ENCODE measurements around the gene SERPINB4. TPM values are rescaled to one million over a fixed set of nuclear protein-coding genes. Genes with fewer than 3 reads are reported as not detected.
"Not testable (repeated sequence)": the region's sequence is repeated elsewhere in the genome, so short reads cannot be mapped to it uniquely, and the experiment has no call there.

The SERPINB4 gene
- total and polyA plus RNA-seq, 2 experiments from 2014 or later = 1.2 to 1.5 TPM

- not testable (repeated sequence) for H3K27ac Mint-ChIP-seq; H3K27ac ChIP-seq (ENCODE audit: low read depth); H3K4me3 Mint-ChIP-seq; H3K36me3 ChIP-seq (ENCODE audit: insufficient read depth); H3K4me3 ChIP-seq; ATAC-seq; H3K79me2 ChIP-seq (replicated peaks; ENCODE audit: insufficient read depth); H3K27me3 ChIP-seq (ENCODE audit: insufficient read depth); H3K9me3 Mint-ChIP-seq; H3K4me2 ChIP-seq; DNase-seq (ENCODE audit: low spot score); H3K36me3 Mint-ChIP-seq (ENCODE audit: low read depth); H4K20me1 ChIP-seq (replicated peaks; ENCODE audit: insufficient read depth); H3F3A ChIP-seq (replicated peaks; ENCODE audit: low read depth); H2AFZ ChIP-seq; H3K27me3 Mint-ChIP-seq (ENCODE audit: insufficient read depth, low read depth, poor library complexity)
- Histone ChIP-seq H3K4me1 (ENCODE audit: insufficient read depth) (peaks cover 24% of the 10 kb centered on the region), H3K9me2 (ENCODE audit: insufficient read depth) (0 out of 2 replicates have a peak, but pooled peaks cover 20% of the 10 kb centered on the region)
- H3K4me1 Mint-ChIP-seq = peaks cover 22% of the 10 kb centered on the region
Observed at GRCh38 chr18:63642668-63643356, 1.2 kb downstream of the SERPINB4 start.

GRCh38 chr18:63641157-63641680, 2.8 kb downstream of the SERPINB4 start:
- H3K27ac Mint-ChIP-seq; DNase-seq (ENCODE audit: low spot score): not testable (repeated sequence)

GRCh38 chr18:63637703-63638102, 6.4 kb downstream of the SERPINB4 start:
- Mint-ChIP-seq H3K4me3 (no peak overlapping the region), H3K9me3 (no peaks in the 10 kb centered on the region), H3K4me1 (peaks cover 13% of the 10 kb centered on the region), H3K27ac (no peak overlapping the region), H3K36me3 (ENCODE audit: low read depth) (no peaks in the 10 kb centered on the region), H3K27me3 (ENCODE audit: insufficient read depth, low read depth, poor library complexity) (no peaks in the 10 kb centered on the region)
- Histone ChIP-seq H3K27ac (ENCODE audit: low read depth) (no peak overlapping the region), H3K4me3 (no peak overlapping the region), H3K79me2 (replicated peaks; ENCODE audit: insufficient read depth) (no peaks in the 10 kb centered on the region), H2AFZ (no peak overlapping the region), H4K20me1 (replicated peaks; ENCODE audit: insufficient read depth) (no peaks in the 10 kb centered on the region), H3K4me1 (ENCODE audit: insufficient read depth) (peaks cover 10% of the 10 kb centered on the region; the same call in 1 of the 2 replicates), H3K27me3 (ENCODE audit: insufficient read depth) (no peaks in the 10 kb centered on the region), H3K4me2 (no peak overlapping the region), H3F3A (replicated peaks; ENCODE audit: low read depth) (no peaks in the 10 kb centered on the region), H3K9me2 (ENCODE audit: insufficient read depth) (0 out of 2 replicates have a peak, but pooled peaks cover 6% of the 10 kb centered on the region), H3K36me3 (ENCODE audit: insufficient read depth) (no peaks in the 10 kb centered on the region)
- no peak for DNase-seq (ENCODE audit: low spot score)
- no peak for ATAC-seq
- no peak for TF ChIP-seq ETS1 (IDR thresholded peaks at IDR 0.05)
- no peak for TF ChIP-seq CTCF (conservative IDR thresholded peaks at IDR 0.05; ENCODE audit: low read depth in 2 of 2)
- TF ChIP-seq STAT1 (IDR thresholded peaks at IDR 0.05; ENCODE audit: unreplicated experiment) = no peak
- no peak for TF ChIP-seq ZNF331 (CRISPR knock-in tag; IDR thresholded peaks at IDR 0.05; ENCODE audit: low read depth)
- no peak for TF ChIP-seq REST (IDR thresholded peaks at IDR 0.05; ENCODE audit: unreplicated experiment)
- no peak for TF ChIP-seq ZNF114 (CRISPR knock-in tag; IDR thresholded peaks at IDR 0.05)
- no peak for TF ChIP-seq POLR2AphosphoS5 (IDR thresholded peaks at IDR 0.05; ENCODE audit: low read depth)
- no peak for TF ChIP-seq CREB1 (CRISPR knock-in tag; IDR thresholded peaks at IDR 0.05; ENCODE audit: low read depth)
- no peak for TF ChIP-seq JUNB (IDR thresholded peaks at IDR 0.05; ENCODE audit: unreplicated experiment)

More at GRCh38 chr18:63641157-63641680, 2.8 kb downstream of the SERPINB4 start:
- not testable (repeated sequence) for H3F3A ChIP-seq (replicated peaks; ENCODE audit: low read depth); H2AFZ ChIP-seq; ATAC-seq; H3K4me3 Mint-ChIP-seq; H3K9me2 ChIP-seq (ENCODE audit: insufficient read depth); H4K20me1 ChIP-seq (replicated peaks; ENCODE audit: insufficient read depth); H3K36me3 ChIP-seq (ENCODE audit: insufficient read depth); H3K4me2 ChIP-seq; H3K27me3 ChIP-seq (ENCODE audit: insufficient read depth); H3K79me2 ChIP-seq (replicated peaks; ENCODE audit: insufficient read depth); H3K27ac ChIP-seq (ENCODE audit: low read depth); H3K27me3 Mint-ChIP-seq (ENCODE audit: insufficient read depth, low read depth, poor library complexity); H3K4me3 ChIP-seq; H3K36me3 Mint-ChIP-seq (ENCODE audit: low read depth); H3K9me3 Mint-ChIP-seq
- H3K4me1 Mint-ChIP-seq = peaks cover 20% of the 10 kb centered on the region
- peaks cover 24% of the 10 kb centered on the region for H3K4me1 ChIP-seq (ENCODE audit: insufficient read depth)

Data from GM23338 (cell line).